Uterus (tissue), 2 donors: ENCODE measurements around the gene HOXB8.

Experiments used
- POLR2A ChIP-seq, 2 donors: fragments of 450-650 bp; IDR thresholded peaks; one replicate each; pipeline ENCODE4 v1.6.1; 2016; ENCODE audit warnings: antibody characterized with exemption in 2 of 2, mild to moderate bottlenecking in 1 of 2, moderate library complexity in 1 of 2
- TF ChIP-seq, protein P1 (sequence below), 4 experiments: fragments of 200-600 bp in 2 of 4; fragments of 450-650 bp in 2 of 4; sonication (generic) in 2 of 4; IDR thresholded peaks; one replicate each; pipeline ENCODE4 v1.5.1; 2016 to 2019; ENCODE audit warnings: antibody characterized with exemption in 4 of 4, mild to moderate bottlenecking in 2 of 4, moderate library complexity in 1 of 4

DNA sequence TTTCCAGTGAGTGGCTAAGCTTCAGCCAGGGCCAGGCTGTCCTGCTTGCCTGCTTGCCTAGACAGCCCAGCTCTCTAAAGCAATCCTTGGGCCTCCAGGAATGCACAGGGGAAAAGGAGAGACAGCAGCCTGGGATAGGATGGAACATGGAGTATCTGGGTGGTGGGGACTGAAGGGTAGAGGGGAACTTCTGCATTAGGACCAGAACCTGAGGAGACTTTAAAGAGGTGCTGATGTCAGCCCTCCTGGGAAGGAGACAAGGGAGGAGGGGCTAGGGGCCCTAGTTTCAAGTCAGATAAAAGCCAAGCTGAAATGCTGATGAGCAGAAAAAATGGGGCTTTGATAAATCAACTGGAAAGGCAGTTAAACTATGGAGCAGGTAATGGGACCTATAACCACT is 6.1 kb downstream of the HOXB8 start:
- TF ChIP-seq, protein P1, sequence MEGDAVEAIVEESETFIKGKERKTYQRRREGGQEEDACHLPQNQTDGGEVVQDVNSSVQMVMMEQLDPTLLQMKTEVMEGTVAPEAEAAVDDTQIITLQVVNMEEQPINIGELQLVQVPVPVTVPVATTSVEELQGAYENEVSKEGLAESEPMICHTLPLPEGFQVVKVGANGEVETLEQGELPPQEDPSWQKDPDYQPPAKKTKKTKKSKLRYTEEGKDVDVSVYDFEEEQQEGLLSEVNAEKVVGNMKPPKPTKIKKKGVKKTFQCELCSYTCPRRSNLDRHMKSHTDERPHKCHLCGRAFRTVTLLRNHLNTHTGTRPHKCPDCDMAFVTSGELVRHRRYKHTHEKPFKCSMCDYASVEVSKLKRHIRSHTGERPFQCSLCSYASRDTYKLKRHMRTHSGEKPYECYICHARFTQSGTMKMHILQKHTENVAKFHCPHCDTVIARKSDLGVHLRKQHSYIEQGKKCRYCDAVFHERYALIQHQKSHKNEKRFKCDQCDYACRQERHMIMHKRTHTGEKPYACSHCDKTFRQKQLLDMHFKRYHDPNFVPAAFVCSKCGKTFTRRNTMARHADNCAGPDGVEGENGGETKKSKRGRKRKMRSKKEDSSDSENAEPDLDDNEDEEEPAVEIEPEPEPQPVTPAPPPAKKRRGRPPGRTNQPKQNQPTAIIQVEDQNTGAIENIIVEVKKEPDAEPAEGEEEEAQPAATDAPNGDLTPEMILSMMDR (IDR thresholded peaks at IDR 0.05): no peak
- no peak for TF ChIP-seq POLR2A (IDR thresholded peaks at IDR 0.05)
